Measurements from ENCODE around the gene CNTNAP1.
"Not testable (repeated sequence)": the region's sequence is repeated elsewhere in the genome, so short reads cannot be mapped to it uniquely, and the experiment has no call there.

CNTNAP1 gene

DNA sequence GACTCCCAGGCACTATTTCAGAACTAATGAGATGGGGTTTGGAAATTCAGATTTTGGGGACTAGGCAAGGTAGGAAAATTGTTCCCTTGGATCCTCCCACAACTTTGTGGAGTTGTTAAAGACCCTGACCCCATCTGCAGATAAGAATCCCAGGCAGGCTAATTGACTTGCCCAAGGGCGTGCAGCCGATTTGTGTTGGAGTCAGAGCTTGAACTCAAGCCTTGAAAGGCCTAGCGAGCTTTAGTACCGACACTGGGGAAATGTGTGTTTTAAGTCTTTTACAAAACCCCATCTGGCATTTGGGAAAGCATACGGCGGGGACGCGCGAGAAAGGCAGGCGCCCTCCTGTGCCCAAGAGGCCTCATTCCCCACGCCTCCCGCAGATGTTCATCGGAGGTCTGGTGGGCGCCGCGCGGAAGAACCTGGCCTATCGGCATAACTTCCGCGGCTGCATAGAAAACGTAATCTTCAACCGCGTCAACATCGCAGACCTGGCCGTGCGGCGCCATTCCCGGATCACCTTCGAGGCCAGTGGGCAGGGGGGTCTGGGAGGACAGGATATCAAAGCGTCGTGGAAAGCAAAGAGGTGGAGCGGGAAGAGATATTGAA is 4.3 kb downstream of the CNTNAP1 start:
- DNase-seq, result no peak

DNA sequence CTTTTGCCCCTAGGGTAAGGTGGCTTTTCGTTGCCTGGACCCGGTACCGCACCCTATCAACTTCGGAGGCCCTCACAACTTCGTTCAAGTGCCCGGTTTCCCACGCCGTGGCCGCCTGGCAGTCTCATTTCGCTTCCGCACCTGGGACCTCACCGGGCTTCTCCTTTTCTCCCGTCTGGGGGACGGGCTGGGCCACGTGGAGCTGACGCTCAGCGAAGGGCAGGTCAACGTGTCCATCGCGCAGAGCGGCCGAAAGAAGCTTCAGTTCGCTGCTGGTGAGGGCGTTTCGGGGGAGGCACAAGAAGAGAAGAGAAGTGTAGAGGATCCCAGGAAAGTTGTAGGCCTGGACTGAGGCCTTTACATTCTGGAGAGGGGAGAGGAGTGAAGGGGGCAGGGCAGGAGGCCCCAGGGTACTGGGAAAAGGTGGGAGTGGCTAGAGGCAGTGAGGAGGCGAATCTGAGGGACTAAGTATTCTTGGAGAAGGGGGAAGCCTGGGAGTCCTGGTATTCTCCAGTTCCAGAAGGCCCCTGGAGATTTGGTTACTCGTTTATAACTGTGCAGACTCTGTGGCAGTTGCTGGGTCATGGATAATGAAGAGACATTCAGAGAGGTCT is 5.5 kb downstream of the CNTNAP1 start:
- DNase-seq, result no peak

DNA sequence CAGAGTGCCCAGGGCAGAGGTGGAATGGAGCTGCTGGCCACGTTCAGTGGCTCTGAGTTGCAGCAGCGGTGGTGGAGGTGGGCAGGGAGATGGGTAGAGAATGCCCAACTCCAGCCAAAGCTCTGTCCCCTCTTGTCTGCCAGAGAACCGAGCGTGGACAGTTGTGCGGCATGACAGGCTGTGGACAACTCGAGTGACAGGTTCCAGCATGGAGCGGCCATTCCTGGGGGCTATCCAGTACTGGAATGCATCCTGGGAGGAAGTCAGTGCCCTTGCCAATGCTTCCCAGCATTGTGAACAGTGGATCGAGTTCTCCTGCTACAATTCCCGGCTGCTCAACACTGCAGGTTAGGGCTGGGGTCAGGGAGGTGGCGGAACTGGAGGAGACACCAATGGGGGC is 8.3 kb downstream of the CNTNAP1 start:
- DNase-seq, result no peak

- no peak for DNase-seq
These were observed 8.8 kb downstream of the CNTNAP1 start for GRCh38 chr17:42691021-42691545.

GRCh38 chr17:42692489-42692888 is 10.2 kb downstream of the CNTNAP1 start:
- no peak for DNase-seq

DNA sequence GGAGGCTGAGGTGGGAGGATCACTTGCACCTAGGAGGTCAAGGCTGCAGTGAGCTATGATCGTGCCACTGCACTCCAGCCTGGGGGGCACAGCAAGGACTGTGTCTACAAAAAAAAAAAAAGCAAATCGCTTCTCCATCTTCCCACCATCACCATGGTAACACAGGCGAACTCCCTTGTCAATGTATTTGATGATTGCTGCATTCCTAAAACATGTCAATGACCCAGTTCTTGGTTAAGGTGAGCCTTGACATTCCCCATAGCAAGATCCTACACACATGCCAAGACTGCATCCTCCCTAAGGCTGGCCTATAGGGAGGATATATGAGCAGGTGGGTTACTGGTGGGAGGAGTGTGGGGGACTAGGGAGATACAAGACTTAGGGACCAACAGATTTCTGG is 12.2 kb downstream of the CNTNAP1 start:
- DNase-seq, result no peak

GRCh38 chr17:42695500-42695899 is 13.2 kb downstream of the CNTNAP1 start:
- DNase-seq, result no peak

- DNase-seq, result no peak
These were observed 14.9 kb downstream of the CNTNAP1 start for GRCh38 chr17:42697108-42697811.

GRCh38 chr17:42698736-42699414 is 16.5 kb downstream of the CNTNAP1 start:
- no peak for DNase-seq

DNA sequence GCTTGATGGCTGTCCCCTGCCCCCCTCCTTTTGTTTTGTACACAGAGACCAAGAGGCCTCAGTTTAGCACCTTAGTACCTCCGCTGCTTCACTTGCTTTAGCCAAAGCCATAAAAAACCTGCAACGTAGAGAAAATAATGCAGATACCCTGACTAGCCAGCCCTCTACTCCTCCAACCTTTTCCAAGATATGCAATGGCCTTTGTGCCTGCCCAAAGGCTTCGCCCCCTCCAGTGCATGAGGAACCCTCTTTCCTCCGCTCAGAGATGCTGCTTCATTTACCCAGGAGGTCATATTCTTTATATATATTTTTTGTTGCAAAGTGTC is 17.0 kb downstream of the CNTNAP1 start:
- no peak for DNase-seq

- no peak for DNase-seq
These were observed 18.4 kb downstream of the CNTNAP1 start for GRCh38 chr17:42700586-42701289.

DNA sequence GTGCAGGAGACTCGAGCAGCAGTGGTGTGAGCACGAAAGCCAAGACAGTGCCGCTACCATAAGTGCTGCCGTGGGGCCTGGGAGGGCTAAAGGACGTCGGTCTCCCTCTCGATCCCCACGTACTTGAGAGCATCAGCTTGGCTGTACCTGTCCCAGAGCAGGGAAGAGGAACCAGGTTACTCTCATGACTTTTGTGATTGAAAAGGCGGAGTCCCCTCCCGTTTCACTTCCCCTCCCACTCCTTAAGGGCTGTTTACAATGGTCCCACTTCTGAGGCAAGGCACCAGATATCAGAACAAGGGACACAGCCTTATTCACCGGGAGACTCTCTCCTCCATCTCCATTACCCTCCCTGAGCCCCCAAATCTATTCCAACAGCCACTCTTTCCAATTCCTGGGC is 20.1 kb downstream of the CNTNAP1 start:
- no peak for DNase-seq

DNA sequence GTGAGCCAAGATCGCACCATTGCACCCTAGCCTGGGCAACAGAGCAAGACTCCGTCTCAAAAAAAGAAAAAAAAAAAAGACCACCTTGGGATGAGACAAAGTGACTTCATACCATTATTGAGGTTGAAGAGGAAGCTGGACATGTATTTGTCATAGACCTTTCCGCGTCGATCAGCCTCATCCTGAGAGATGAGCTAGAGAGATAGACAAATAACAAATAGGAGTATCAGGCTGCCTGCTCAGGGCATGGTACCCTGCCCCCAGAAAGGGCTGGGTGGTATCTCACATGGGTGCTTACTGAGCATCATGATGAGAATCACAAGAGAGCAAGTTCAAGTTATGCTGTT is 22.1 kb downstream of the CNTNAP1 start:
- DNase-seq, result no peak

GRCh38 chr17:42704837-42705494 is 22.6 kb downstream of the CNTNAP1 start:
- DNase-seq, result no peak

- peak; percentile 20 to 32 for DNase-seq
These were observed 24.4 kb downstream of the CNTNAP1 start for GRCh38 chr17:42706732-42707131.

- no peak for DNase-seq
These were observed 26.3 kb downstream of the CNTNAP1 start for GRCh38 chr17:42708588-42708987.

DNA sequence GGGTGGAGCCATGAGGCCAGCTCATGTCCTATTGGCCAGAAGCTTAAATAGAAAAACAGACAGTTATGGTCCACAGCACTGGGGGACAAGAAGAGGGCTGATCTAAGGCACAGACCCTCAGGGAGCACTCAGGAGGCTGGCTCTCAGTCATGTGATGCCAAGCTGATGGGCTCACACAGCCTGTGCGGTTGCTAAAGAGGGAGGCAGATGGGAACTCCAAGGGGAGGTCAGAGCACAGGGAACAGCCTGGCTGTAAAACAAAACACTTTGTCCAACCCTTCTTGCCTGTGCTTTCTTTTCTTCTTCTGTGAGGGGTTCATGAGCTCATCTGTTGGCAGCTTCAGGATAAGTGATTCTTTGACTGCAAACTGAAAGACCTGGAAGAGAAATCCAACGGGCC is 27.2 kb downstream of the CNTNAP1 start:
- DNase-seq, result no peak

- peak in 1 of 2 experiments; percentile 19 for DNase-seq
These were observed 38.8 kb downstream of the CNTNAP1 start for GRCh38 chr17:42720996-42721583.

- DNase-seq, result no peak
These were observed 41.3 kb downstream of the CNTNAP1 start for GRCh38 chr17:42723636-42724035.

DNA sequence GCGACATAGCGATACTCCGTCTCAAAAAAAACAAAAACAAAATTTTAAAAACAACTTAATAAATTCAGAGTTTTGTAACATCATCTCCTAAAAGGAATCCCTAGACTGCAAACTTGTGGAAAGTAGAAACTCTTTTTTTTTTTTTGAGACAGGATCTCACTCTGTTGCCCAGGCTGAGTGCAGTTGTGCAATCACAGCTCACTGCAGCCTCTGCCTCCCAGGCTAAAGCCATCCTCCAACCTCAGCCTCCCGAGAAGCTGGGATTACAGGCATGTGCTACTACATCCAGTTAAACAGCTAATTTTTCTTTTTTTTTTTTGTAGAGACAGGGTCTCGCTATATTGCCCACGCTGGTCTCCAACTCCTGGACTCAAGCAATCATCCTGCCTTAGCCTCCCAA is 42.8 kb downstream of the CNTNAP1 start:
- no peak for DNase-seq

DNA sequence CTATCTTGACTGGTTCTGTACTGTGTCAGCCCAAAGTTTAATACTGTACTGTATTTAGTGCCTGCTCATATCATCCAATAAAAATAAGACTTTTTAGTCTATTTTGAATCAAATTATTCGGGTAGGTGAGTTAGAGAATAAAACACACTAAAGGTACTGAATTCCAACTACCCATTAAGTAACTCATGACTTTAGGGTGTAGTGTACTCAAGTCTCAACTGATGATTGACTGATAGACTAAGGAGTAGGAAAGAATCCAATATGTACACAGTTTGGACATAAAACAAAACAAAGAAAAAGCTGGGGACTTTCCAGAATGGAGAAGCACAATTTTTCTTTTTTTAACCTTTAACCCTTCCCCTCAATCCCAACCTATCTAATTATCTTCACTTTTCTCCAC is 58.4 kb downstream of the CNTNAP1 start:
- no peak for DNase-seq

DNA sequence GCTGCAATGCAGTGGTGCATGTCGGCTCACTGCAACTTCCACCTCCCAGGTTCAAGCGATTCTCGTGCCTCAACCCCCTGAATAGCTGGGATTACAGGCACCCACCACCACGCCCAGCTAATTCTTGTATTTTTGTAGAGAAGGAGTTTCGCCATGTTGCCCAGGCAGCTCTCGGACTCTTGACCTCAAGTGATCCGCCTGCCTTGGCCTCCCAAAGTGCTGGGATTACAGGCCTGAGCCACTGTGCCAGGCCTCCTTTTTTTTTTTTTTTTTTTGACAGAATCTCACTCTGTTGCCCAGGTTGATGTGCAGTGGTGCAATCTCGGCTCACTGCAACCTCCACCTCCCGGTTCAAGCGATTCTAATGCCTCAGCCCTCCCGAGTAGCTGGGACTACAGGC is 60.6 kb downstream of the CNTNAP1 start:
- not testable (repeated sequence) for DNase-seq

Measured in stimulated activated CD4-positive, alpha-beta T cell treated with anti-CD3 and anti-CD28 coated beads, Interleukin-4, amount 100 ng/mL, for 4 hours (primary cell).